HL-60/S4 treated with phorbol 12-myristate 13-acetate at 8.2 ng/mL for 4 days and 3 days (cell line): ENCODE results near the gene RTN4IP1.
"Not testable (repeated sequence)": the region's sequence is repeated elsewhere in the genome, so short reads cannot be mapped to it uniquely, and the experiment has no call there.

Source experiments
- in situ Hi-C: fragments of 300-500 bp; cut with MboI; formaldehyde crosslinking; loops from 2 replicates; pipeline ENCODE4 v1.15.0; 2022; ENCODE audit warnings: low sequenced_read_pairs

The RTN4IP1 gene

DNA sequence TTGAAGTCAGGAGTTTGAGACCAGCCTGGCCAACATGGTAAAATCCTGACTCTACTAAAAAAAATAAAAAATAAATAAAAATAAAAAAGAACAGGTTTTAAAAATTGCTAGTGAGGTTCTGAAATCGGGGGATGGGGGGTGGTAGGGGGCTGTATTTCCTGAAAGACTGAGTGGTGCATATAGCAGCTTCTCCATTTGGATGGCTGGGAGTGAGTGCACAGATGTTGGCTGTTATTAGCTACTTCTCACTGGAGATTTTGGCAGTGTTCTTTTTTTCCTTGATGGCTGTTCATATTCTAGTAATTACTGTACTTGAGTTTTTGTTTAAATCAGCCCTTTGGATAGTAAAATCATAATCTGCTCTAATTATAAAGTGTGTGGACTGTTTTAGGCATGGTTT, 79.8 kb downstream of the RTN4IP1 start:
- in situ Hi-C loops: no loop called here

DNA sequence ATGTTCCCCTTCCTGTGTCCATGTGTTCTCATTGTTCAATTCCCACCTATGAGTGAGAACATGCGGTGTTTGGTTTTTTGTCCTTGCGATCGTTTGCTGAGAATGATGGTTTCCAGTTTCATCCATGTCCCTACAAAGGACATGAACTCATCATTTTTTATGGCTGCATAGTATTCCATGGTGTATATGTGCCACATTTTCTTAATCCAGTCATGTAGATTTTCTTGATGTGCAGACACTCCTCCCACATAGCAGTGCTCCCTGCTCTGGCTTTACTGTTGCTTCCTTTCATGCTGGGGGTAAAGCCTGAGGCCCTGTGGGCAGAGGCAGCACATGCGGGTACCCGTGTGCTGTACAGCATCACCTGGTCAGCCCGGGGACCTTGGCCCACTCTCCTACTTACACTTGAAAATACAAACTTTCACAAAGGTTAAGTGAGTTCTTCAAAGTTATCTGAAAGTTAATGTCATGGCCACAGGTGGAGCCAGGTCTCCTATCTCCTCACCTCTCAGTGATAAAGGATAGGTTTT, 80.3 kb downstream of the RTN4IP1 start:
- in situ Hi-C loops: not testable (repeated sequence)

DNA sequence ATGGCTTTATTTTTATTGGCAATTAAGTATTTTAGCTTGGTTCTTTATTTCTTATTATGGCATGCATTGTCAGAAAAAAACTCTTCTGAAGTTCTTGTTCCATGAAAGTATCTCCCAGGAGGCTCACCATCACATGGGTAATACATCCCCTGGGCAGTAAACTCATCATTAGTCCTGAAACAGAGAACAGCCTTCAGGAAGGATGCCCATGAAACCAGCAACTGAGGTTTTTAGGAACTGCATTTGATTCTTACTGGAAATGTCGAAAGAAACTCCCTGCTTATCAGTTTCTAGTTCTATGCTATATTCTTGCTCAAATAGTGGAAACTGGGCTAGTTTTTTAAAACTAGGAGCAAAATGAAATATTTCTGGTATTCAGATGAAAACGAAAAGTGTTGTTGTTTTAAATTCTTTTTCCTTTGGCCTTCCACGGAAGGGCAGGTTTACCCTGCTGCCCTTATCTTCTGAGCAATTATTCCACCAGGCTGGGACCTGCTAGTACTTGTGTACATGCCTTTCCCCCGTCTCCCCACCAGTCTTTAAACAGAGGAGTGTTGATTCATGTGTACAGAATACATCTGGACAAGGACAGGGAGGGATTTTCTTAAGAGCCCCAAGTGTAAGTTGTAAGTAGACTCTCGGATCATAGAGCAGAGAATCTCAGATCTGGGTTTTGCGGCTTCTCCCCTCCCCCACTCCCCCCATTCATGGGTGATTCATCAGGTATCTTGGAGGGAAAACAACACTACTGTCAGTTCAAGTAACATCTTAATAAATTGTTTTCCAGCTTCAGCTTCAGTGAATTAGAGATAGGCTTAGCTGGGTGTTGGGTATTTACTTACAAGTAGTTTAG, 81.5 kb downstream of the RTN4IP1 start:
- in situ Hi-C loops: no loop called here

DNA sequence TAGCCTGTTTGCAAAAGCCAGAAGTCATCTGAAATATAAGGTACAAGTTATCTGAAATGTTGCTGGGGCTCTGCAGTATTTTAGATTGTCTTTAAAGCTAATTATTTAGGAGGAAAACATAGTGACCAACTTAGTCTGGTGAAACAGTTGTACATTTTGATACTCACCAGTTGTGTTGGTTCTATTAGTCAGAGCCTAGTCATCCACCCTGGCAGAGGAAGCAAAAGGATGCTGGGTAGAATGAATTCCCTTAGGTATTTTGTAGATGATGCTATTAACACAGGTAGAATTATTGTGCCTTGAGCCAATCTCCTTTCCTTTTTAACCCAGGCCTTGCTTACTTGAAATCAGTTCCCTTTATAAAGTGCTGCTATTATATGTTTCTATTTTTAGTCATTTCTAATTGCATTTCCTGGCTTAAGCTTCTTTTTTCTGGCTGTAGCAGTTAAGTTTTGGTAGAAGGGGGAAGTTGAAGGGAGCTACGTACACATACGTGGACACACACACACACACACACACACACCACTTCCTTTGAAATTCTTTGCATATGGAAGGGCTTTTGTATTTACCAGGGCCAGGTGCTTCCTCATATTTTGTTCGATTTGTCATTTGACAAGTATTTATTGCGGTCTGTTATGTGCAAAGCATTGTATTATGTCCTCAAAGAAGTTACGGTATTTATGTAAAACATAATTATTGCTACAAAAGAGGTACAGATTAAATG, 82.4 kb downstream of the RTN4IP1 start:
- in situ Hi-C loops: no loop called here

DNA sequence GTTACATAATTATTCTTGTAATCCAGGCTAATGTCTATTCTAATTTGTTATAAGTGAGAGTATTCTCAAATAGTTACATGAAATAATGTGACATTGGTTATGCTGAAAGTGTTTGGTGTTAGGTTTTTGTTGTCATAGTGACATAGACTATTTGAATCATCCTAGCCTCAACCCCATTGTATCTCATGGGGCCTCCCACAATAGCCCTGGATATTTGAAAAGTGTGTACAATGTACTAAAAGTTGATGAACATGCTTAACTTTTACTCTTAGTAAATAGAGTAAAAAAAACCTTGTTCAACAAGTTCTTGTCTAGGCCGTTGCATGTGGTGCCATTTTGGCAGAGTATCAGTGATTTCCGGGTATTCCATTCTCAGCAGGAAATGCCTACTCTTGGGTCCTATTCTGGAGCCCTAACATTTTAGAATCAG, 83.0 kb downstream of the RTN4IP1 start:
- in situ Hi-C loops: no loop called here

DNA sequence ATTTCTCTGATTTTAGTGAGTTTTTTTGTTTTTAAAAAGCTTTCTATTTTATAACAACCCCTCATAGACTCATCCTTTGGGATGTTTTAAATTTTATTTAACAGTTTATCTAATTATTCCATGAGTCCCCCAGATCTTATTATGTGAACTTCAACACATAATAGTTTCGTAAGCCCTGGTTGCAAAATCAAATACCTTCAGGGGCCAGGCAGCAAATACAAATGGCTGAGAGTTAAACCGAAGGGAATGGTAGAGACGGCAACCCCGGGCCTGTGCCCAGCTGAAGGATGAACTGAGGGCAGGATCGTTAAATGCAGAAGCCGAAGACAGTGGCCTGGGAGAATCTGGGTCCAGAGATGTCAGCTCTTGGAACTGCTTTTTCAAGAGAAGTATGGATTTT, 88.4 kb downstream of the RTN4IP1 start:
- in situ Hi-C loops: no loop called here

DNA sequence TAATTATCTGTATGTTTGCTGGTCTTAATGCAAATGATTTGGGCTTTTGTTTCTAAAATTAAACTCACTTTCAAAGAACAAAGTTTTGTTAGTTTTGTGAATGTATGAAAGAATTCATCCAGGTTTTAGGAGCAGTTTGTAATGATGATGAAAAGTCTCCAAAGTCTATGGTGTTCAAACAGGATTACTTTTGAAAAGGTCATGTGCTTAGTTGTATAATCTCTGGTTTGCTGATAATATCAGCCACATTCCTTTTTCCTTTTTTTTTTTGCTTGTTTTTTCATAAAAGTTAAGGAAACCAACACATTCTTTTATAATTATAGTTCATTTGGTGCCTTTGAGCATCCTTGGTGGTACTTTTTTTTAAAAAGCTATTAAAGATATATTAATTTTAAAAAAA, 88.9 kb downstream of the RTN4IP1 start:
- in situ Hi-C loops: no loop called here

DNA sequence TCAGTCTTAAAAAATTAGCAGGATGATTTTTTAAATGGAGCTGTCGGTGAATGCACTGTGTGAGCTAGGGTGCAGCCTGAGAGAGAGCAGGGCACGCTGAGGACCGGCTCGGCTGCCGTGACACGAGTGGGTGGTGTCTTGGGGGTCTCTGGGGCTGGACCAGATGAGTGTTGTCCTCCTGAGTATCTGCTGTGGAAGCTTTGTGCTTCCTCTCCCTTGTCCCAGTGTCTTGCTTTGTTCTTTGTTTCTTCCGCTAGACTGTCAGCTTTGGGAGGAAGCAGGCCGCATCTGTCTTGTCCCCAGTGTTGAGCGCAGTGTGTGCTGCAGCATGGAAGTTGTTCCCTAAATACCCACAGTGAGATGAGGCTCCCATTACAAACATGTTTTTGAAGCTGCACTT, 89.4 kb downstream of the RTN4IP1 start:
- in situ Hi-C loops: no loop called here

DNA sequence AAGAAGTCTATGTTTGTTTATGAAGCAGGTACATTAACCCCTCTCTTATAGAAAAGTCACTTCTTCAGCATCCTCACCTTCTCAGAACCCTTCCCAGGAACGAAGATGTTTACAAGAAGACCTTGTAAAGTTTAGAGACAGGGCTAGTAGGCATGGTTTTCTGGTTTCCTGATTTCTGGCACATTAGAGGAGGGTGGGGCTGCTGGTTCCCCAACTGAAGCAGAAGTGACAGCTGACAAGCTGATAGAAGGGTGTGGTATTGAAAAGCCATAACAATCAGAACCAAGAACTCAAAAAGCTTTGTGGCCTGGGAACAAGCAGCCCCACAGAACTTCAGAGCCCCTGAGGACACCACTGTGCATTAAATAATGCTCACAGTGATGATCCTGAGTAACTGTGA, 91.2 kb downstream of the RTN4IP1 start:
- in situ Hi-C loops: no loop called here

DNA sequence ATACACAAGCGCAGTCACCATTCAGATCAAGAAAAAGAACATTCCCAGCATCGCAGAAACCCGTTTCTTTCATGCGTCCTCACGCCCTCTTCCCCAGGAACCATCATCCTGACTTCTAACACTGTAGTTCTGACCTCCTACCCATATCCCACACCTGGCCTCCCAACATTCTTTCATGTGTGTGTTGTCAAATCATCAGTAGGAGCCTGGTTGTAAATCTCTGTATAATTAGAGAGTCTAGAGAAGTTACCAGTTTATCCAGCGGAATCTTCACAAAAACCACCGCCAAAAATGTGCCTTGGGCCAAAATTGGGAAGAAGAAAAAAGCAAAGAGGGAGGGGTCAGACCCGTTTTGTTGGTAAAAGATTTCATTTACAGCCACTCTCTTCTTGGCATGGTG, 91.6 kb downstream of the RTN4IP1 start:
- in situ Hi-C loops: no loop called here

DNA sequence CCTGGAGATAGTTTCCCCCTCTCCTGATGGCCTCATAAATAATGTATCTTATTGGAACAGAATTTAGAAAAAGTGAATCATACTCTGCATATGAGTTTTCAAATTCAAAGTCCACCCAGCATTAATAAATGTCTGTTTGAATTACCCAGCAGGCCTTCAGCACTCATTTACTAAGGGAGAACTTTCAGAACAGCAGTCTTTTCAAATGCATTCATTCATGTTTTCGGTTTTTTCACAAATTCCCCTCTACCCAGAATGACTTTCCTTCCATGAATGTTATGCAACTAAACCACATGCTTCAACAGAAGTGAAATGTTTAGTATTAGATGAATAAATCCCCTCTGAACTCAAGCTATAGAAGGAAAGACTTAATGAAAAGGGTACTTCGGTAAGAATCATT, 92.4 kb downstream of the RTN4IP1 start:
- in situ Hi-C loops: no loop called here

DNA sequence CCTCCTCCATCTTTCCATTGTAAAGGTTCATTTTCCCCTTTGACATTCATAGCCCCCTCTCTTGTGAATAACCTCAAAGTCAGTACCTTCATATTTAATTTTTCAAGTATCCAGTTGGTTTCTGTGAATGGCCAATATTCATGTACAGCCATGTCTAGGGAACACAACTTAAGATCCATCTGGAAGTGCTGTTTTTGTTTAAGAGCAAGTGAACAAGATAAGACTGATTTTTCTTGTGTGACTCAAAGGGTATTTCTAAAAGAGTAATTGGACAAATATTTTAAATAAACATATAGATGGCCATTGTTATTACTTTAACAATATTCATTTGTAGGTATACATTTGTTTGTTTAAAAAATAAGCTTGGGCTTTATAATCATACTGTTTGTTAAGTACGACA, 92.9 kb downstream of the RTN4IP1 start:
- in situ Hi-C loops: no loop called here

DNA sequence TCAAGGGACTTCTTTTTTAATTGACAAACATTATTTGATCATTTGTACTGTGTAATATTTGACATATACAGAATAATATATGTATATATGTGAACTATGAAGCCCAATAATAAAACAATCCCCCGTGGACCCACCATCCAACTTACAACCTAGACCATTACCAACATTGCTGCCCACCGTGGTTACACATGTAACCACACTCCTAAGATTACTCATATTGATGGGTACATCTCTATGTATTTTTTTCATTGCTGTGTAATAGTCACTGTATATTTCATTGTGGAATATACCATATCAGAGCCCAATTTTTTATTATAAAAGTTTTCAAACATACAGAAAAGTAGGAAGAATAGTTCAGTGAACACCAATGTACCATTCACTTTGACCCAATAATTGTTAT, 94.3 kb downstream of the RTN4IP1 start:
- in situ Hi-C loops: no loop called here

DNA sequence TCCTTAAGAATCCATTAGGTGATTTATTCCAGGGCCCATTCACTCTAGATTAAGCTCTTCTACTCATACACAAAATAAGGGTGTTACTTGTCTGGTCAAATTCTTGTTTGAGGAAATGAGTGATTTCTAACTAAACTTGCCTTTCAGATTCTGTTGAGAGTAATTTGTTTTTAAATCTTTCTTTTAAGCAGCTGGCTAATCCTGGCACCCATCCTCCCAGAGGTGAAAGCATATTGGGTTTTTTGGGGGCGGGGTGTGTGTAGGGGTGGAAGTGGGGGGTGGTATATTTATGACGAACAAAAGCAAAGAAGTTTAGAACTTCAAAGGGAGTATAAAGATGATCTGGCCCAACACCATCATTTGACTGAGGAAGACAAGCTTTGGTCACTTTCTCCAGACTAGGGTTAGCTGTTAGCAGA, 94.7 kb downstream of the RTN4IP1 start:
- in situ Hi-C loops: no loop called here

DNA sequence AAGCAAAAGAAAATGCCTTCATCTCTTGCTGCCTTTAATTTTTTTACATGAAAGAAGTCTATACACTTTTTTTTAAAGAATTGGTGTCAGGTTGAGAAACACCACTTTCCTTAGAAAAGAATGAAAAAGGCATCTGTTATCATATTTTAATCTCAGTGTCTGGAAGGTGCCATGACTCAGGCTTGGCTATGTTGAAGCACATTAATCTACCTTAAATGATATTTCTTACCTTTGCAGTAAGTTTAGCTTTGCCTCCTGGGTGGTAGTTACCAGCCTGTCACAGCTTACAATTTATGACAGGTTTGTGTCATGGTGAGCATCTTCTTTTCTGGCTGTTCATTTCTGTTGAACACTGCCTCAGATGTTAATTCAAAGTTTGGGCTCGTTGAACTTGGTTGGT, 95.3 kb downstream of the RTN4IP1 start:
- in situ Hi-C loops: no loop called here

DNA sequence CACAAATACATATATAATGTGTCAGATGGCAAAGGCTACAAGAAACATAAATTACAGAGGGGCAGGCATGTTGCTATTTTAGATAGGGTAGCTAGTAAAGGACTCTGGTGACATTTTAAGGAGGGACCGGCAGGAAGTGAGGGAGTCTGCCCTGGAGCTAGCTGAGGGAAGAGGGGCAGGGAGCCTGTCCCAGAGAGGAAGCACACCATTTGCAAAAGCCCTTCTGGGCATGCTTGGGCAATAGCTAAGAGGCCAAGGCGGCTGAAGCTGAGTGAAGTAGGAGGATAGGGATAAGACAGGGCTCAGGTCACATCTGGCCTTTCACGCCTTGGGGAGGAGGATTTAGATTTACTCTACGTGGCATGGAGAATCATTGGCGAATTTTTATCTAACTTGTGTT, 96.2 kb downstream of the RTN4IP1 start:
- in situ Hi-C loops: no loop called here

DNA sequence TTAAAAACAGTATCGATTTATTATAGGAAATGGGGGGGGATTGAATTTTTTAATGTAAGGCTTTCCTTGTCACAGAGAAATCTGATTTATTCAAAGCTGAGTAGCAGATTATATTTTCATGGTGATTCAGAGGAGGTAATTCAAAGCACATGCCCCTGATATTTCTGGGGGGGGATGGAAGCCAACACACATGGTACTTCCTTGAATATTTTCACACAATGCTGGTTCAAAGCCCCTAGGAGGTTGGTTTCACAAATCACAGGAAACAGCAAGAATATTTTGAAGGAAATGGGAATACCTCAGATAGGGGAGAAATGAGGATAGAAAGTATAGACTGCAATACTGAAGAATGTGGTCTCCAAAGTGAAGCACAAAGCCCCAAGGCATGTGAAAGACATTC, 98.8 kb downstream of the RTN4IP1 start:
- in situ Hi-C loops: no loop called here

DNA sequence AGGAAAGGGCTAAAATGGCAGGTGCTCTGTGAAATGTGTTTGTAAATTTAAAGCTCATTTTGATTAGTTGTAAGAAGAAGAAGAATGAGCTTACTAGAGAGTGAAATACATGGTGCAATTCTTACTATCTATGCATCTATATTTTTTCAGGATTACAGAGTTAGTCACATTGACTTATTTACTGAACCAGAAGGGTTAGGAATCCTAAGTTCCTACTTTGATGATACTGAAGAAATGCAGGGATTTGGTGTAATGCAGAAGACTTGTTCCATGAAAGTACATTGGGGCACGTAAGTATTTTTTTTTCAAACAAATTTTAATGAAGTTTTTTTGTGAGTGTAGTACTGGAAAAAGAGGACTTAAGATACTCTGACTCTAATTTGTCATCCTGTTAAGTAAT, 99.3 kb downstream of the RTN4IP1 start:
- in situ Hi-C loops: no loop called here

DNA sequence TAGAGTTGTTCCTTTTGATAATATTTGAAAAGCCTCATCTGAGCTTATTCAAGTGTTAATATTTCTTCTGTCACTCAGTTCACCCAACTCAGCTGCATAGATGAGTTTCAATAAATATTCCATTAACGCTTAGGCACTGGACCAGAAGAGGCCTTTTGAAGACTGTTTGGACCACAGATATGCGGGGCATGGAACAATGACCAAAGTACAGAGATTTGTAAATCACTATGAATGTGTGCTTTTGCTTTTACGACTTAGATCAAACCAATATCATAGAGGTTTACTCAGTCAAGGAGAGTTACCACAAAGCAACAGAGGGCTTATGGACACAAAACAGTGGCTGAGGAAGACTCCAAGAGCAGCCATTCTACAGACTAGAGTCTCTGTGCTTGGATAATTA, 99.9 kb downstream of the RTN4IP1 start:
- in situ Hi-C loops: no loop called here

DNA sequence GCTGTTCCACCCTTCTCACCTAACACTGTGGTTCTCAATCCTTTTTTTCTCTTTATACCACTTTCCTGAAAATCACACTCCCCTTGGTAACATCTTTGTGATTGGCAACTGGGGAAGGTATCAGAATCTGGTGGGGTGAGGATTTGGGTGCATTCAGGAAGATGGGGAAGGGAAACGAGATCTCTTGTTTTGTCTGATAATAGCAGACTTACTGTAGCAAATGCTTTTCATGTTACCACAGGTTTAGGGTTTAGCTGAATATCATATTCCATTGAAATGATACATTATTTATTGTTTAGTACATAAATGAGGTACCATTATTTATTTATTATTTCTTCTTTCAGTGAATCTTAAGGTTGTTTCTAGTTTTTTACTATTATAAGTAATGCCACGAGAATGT, 100.8 kb downstream of the RTN4IP1 start:
- in situ Hi-C loops: no loop called here

DNA sequence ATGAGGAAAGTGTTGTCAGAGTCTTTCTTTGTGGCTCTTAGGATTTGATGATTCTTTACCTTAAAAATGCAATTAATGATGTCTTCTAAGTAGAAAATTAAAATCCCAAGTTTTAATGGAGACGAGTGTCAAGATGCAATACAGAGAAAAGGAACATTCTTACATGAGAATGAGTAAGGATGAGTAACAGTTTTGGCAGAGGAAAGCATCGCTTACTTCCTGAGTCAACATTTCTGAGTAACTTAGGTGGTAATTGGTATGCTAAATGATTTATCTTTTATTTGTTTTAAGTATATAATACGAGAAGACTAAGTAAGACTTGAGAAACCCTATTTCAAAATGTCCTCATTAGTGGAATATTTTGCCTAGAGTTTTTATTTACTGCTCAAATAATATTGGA, 101.3 kb downstream of the RTN4IP1 start:
- in situ Hi-C loops: no loop called here

DNA sequence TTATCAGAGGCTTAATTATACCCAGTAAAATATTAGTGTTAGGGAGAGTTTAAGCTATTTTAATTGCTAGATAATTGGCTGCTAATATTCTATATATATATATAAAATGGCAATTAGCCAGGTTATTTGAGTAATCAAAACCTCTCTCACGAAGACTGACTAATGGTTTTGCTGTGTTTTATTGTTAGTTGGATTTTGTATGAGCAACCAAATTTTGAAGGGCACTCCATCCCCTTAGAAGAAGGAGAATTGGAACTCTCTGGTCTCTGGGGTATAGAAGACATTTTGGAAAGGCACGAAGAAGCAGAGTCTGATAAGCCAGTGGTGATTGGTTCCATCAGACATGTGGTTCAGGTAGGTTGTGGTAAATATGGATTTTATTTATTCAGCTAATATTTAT, 102.2 kb downstream of the RTN4IP1 start:
- in situ Hi-C loops: no loop called here
